ENCODE results near the gene NBPF11. TPM values are rescaled to one million over a fixed set of nuclear protein-coding genes. Genes with fewer than 3 reads are reported as not detected.
"Not testable (repeated sequence)": the region's sequence is repeated elsewhere in the genome, so short reads cannot be mapped to it uniquely, and the experiment has no call there.

The NBPF11 gene
- total and polyA plus RNA-seq, 7 experiments from 2014 or later = 2.6 to 37.8 (median 29.0) TPM

GRCh38 chr1:148175414-148175813, 23.3 kb upstream of the NBPF11 start:
- H3K27ac Mint-ChIP-seq; CTCF ChIA-PET; DNase-seq; H3K4me1 Mint-ChIP-seq; H3K36me3 Mint-ChIP-seq; intact Hi-C loops (cut with micrococcal nuclease); H3K36me3 ChIP-seq (ENCODE audit: control insufficient read depth in 2 of 3, insufficient read depth in 3 of 3, low read length in 3 of 3); H3K4me3 Mint-ChIP-seq; H3K27ac ChIP-seq (ENCODE audit: low read depth, low read length); H3K27me3 ChIP-seq (ENCODE audit: control insufficient read depth in 2 of 2, insufficient read depth in 2 of 2, low read length in 2 of 2); H3K9me3 ChIP-seq (ENCODE audit: control insufficient read depth in 2 of 3, low read length in 3 of 3); H3K27me3 Mint-ChIP-seq; H3K9me3 Mint-ChIP-seq; POLR2A ChIA-PET; H3K4me1 ChIP-seq (ENCODE audit: control insufficient read depth in 2 of 2, insufficient read depth in 2 of 2, low read length in 2 of 2); H3K4me3 ChIP-seq (ENCODE audit: low read length); ATAC-seq: not testable (repeated sequence)

GRCh38 chr1:148171995-148172394, 19.9 kb upstream of the NBPF11 start:
- H3K27ac Mint-ChIP-seq; H3K4me3 Mint-ChIP-seq; H3K27ac ChIP-seq (ENCODE audit: low read depth, low read length); ATAC-seq; CTCF ChIA-PET; H3K4me1 Mint-ChIP-seq; H3K36me3 ChIP-seq (ENCODE audit: control insufficient read depth in 2 of 3, insufficient read depth in 3 of 3, low read length in 3 of 3); intact Hi-C loops (cut with micrococcal nuclease); H3K4me1 ChIP-seq (ENCODE audit: control insufficient read depth in 2 of 2, insufficient read depth in 2 of 2, low read length in 2 of 2); H3K36me3 Mint-ChIP-seq; H3K27me3 ChIP-seq (ENCODE audit: control insufficient read depth in 2 of 2, insufficient read depth in 2 of 2, low read length in 2 of 2); POLR2A ChIA-PET; H3K9me3 ChIP-seq (ENCODE audit: control insufficient read depth in 2 of 3, low read length in 3 of 3); DNase-seq; H3K4me3 ChIP-seq (ENCODE audit: low read length); H3K9me3 Mint-ChIP-seq: not testable (repeated sequence)
- H3K27me3 Mint-ChIP-seq = peaks cover 0 to 12% (median 5%) of the 10 kb centered on the region in 5 donors

- no peaks in the 10 kb centered on the region for H3K4me1 ChIP-seq (ENCODE audit: control insufficient read depth in 2 of 2, insufficient read depth in 2 of 2, low read length in 2 of 2)
- POLR2A ChIA-PET = no interaction called here
- CTCF ChIA-PET = no interaction called here
- H3K9me3 Mint-ChIP-seq = no peaks in the 10 kb centered on the region
- H3K27me3 ChIP-seq (ENCODE audit: control insufficient read depth in 2 of 2, insufficient read depth in 2 of 2, low read length in 2 of 2) = no peaks in the 10 kb centered on the region
- H3K27me3 Mint-ChIP-seq = peaks cover 0 to 33% (median 7%) of the 10 kb centered on the region in 5 donors
- no peak overlapping the region for H3K27ac ChIP-seq (ENCODE audit: low read depth, low read length)
- ATAC-seq = no peak
- no peak overlapping the region for H3K4me3 Mint-ChIP-seq
- H3K4me3 ChIP-seq (ENCODE audit: low read length) = no peak overlapping the region
- intact Hi-C loops (cut with micrococcal nuclease) = no loop called here
- no peak overlapping the region for H3K27ac Mint-ChIP-seq
- peaks cover 0 to 5% (median 0%) of the 10 kb centered on the region in 7 donors for H3K4me1 Mint-ChIP-seq
- H3K36me3 Mint-ChIP-seq = no peaks in the 10 kb centered on the region
- DNase-seq = no peak
- H3K9me3 ChIP-seq (ENCODE audit: control insufficient read depth in 2 of 3, low read length in 3 of 3) = no peaks in the 10 kb centered on the region
- H3K36me3 ChIP-seq (ENCODE audit: control insufficient read depth in 2 of 3, insufficient read depth in 3 of 3, low read length in 3 of 3) = no peaks in the 10 kb centered on the region
Observed at GRCh38 chr1:148166558-148167492, 14.7 kb upstream of the NBPF11 start.

DNA sequence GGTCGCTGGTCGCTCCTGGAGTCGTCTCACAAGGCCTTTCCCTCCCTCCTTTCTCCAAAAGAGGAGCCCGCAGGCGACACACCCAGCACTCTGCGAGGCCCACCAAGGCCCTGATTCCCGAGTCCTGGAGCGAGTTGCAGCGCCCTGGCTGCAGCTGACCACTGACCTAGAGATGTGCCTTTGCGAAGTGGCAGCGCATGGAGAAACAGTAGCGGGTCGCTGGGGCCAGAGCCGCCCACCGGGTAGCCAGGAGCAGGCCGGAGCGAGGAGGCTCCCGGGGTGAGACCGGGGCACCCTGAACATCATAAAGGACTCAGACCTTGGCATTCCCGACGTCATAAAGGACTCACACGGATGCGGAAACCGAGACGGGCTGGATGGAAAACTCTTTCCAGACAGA, 10.3 kb upstream of the NBPF11 start:
- Histone ChIP-seq H3K27me3 (ENCODE audit: control insufficient read depth in 2 of 2, insufficient read depth in 2 of 2, low read length in 2 of 2) (no peaks in the 10 kb centered on the region), H3K4me1 (ENCODE audit: control insufficient read depth in 2 of 2, insufficient read depth in 2 of 2, low read length in 2 of 2) (no peaks in the 10 kb centered on the region), H3K4me3 (ENCODE audit: low read length) (no peak overlapping the region), H3K27ac (ENCODE audit: low read depth, low read length) (no peak overlapping the region), H3K36me3 (ENCODE audit: control insufficient read depth in 2 of 3, insufficient read depth in 3 of 3, low read length in 3 of 3) (no peaks in the 10 kb centered on the region), H3K9me3 (ENCODE audit: control insufficient read depth in 2 of 3, low read length in 3 of 3) (no peaks in the 10 kb centered on the region)
- ATAC-seq (no peak), DNase-seq (no peak)
- H3K4me3 Mint-ChIP-seq = no peak overlapping the region
- H3K4me1 Mint-ChIP-seq = peaks cover 4 to 10% (median 5%) of the 10 kb centered on the region in 7 donors
- no peaks in the 10 kb centered on the region for H3K36me3 Mint-ChIP-seq
- no peak overlapping the region for H3K27ac Mint-ChIP-seq
- H3K9me3 Mint-ChIP-seq = no peaks in the 10 kb centered on the region
- ChIA-PET POLR2A (no interaction called here), CTCF (no interaction called here)
- peaks cover 10 to 38% (median 25%) of the 10 kb centered on the region in 5 donors for H3K27me3 Mint-ChIP-seq
- intact Hi-C loops (cut with micrococcal nuclease) = no loop called here

DNA sequence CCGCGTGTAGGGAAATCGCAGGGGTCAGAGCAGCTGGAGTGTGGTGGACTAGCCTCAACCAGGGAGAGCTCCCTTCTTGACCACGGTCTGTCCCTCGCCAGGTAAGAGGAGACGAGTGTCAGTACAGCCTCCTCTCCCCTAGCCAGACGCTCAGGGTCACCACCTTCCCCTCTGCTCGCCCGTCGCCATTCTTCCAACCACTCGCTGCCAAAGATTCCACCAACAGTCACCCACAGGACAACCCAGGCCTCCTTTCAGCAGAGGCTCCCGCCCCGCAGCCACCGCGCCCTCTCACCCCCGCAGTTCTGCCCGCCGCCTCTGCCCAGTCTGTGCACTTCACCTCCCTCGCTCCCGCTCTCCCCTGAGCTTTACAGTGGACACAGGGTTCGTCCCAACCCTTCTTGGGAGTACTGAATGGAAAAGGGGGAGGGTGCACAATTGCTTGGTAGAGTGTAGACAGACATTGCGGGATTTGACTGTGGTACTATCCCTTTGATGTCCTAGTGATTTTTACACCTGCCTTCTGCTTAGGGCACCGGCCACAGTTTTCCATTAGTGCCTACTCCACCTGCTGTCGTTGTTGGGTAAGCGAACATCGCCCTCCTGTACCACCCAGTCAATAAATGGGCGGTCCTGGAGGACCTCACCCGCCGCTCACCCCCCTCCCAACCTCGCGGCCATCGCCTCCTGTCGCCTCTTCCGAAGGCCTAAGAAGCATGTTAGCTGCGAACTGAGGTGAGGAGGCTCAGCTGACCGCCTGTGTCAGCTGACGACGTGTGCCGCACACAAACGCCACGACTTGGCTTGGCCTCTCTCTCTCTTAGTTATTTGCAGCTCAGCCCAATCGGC, 9.2 kb upstream of the NBPF11 start:
- no peak for ATAC-seq
- Mint-ChIP-seq H3K36me3 (no peaks in the 10 kb centered on the region), H3K9me3 (no peaks in the 10 kb centered on the region), H3K4me3 (no peak overlapping the region), H3K27me3 (peaks cover 11 to 30% (median 25%) of the 10 kb centered on the region in 5 donors), H3K27ac (no peak overlapping the region), H3K4me1 (peaks cover 4 to 11% (median 6%) of the 10 kb centered on the region in 7 donors)
- CTCF ChIA-PET = no interaction called here
- no peaks in the 10 kb centered on the region for H3K36me3 ChIP-seq (ENCODE audit: control insufficient read depth in 2 of 3, insufficient read depth in 3 of 3, low read length in 3 of 3)
- intact Hi-C loops (cut with micrococcal nuclease) = no loop called here
- H3K27ac ChIP-seq (ENCODE audit: low read depth, low read length) = no peak overlapping the region
- H3K27me3 ChIP-seq (ENCODE audit: control insufficient read depth in 2 of 2, insufficient read depth in 2 of 2, low read length in 2 of 2) = no peaks in the 10 kb centered on the region
- POLR2A ChIA-PET = no interaction called here
- no peak overlapping the region for H3K4me3 ChIP-seq (ENCODE audit: low read length)
- DNase-seq = no peak
- H3K9me3 ChIP-seq (ENCODE audit: control insufficient read depth in 2 of 3, low read length in 3 of 3) = no peaks in the 10 kb centered on the region
- H3K4me1 ChIP-seq (ENCODE audit: control insufficient read depth in 2 of 2, insufficient read depth in 2 of 2, low read length in 2 of 2) = no peaks in the 10 kb centered on the region

DNA sequence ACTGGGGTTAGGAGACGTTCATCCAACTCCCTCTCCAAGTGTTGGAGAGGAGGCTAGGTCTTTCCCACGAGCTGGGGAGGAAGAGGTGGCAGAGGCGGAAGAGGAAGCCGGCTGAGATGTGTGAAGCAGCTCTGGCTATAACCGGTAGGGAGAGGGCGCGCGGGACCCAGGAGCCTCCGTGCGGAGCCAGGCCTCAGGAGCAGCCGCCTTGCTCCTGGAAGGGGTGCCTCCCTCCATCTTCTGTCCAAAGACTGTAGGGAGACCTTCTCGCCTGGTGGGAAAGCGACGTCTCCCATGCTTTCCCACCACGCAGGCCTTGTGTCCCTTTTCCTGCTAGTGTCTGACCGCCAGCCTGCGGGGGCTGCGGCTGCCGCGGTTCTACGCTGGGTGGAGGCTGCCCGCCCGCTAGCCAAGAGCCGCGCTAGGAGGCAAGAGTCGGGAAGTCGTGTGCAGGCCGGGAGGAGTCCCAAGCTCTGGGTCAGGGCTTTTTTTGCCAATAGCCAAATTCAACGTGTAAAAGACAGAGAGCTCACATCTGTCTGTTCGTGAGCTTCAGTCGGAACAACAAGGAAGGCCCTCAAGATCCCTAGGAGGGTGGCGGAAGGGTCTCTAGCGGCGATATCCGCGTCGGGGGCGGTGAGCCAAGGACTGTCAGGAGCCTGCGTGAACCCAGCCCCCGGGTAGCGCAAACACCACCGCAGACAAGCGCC, 8.4 kb upstream of the NBPF11 start:
- H3K4me3 Mint-ChIP-seq = no peak overlapping the region
- Histone ChIP-seq H3K36me3 (ENCODE audit: control insufficient read depth in 2 of 3, insufficient read depth in 3 of 3, low read length in 3 of 3) (no peaks in the 10 kb centered on the region), H3K27me3 (ENCODE audit: control insufficient read depth in 2 of 2, insufficient read depth in 2 of 2, low read length in 2 of 2) (no peaks in the 10 kb centered on the region), H3K9me3 (ENCODE audit: control insufficient read depth in 2 of 3, low read length in 3 of 3) (no peaks in the 10 kb centered on the region), H3K4me3 (ENCODE audit: low read length) (no peak overlapping the region), H3K4me1 (ENCODE audit: control insufficient read depth in 2 of 2, insufficient read depth in 2 of 2, low read length in 2 of 2) (no peaks in the 10 kb centered on the region), H3K27ac (ENCODE audit: low read depth, low read length) (no peak overlapping the region)
- H3K4me1 Mint-ChIP-seq = peaks cover 4 to 18% (median 11%) of the 10 kb centered on the region in 7 donors
- CTCF ChIA-PET = no interaction called here
- H3K36me3 Mint-ChIP-seq = peaks cover 0 to 2% (median 0%) of the 10 kb centered on the region in 5 donors
- DNase-seq = no peak
- intact Hi-C loops (cut with micrococcal nuclease) = no loop called here
- H3K27ac Mint-ChIP-seq = no peak overlapping the region
- ATAC-seq = no peak
- peaks cover 19 to 36% (median 26%) of the 10 kb centered on the region in 5 donors for H3K27me3 Mint-ChIP-seq
- no peaks in the 10 kb centered on the region for H3K9me3 Mint-ChIP-seq
- POLR2A ChIA-PET = no interaction called here
